HEK293T (cell line): ENCODE data around the gene IGSF21.

Experiments
- ARNT ChIP-seq: fragments of 450-650 bp; IDR thresholded peaks from 2 replicates; pipeline ENCODE4 v1.6.1; 2017; ENCODE audit warnings: mild to moderate bottlenecking
- BHLHE40 ChIP-seq: fragments of 450-650 bp; IDR thresholded peaks from 2 replicates; pipeline ENCODE4 v1.6.1; 2016; ENCODE audit warnings: mild to moderate bottlenecking, moderate library complexity, borderline replicate concordance
- CTBP1 ChIP-seq: fragments of 450-650 bp; IDR thresholded peaks from 2 replicates; pipeline ENCODE4 v1.6.1; 2016; ENCODE audit warnings: borderline replicate concordance
- FOXA1 ChIP-seq: fragments of 450-650 bp; IDR thresholded peaks from 2 replicates; pipeline ENCODE4 v1.6.1; 2016; ENCODE audit warnings: mild to moderate bottlenecking
- HDGF ChIP-seq: fragments of 450-650 bp; IDR thresholded peaks from 2 replicates; pipeline ENCODE4 v1.6.1; 2017; ENCODE audit warnings: antibody characterized with exemption, borderline replicate concordance
- L3MBTL2 ChIP-seq: fragments of 450-650 bp; conservative IDR thresholded peaks from 2 replicates; pipeline ENCODE4 v1.6.1; 2016; ENCODE audit warnings: mild to moderate bottlenecking
- SP1 ChIP-seq: fragments of 450-650 bp; IDR thresholded peaks from 2 replicates; pipeline ENCODE4 v1.6.1; 2017
- SUZ12 ChIP-seq: fragments of 450-650 bp; IDR thresholded peaks from 2 replicates; pipeline ENCODE4 v1.6.1; 2016; ENCODE audit warnings: mild to moderate bottlenecking
- TARDBP ChIP-seq: fragments of 450-650 bp; IDR thresholded peaks from 2 replicates; pipeline ENCODE4 v1.6.1; 2016
- ZNF384 ChIP-seq: fragments of 450-650 bp; IDR thresholded peaks from 2 replicates; pipeline ENCODE4 v1.6.1; 2016

DNA sequence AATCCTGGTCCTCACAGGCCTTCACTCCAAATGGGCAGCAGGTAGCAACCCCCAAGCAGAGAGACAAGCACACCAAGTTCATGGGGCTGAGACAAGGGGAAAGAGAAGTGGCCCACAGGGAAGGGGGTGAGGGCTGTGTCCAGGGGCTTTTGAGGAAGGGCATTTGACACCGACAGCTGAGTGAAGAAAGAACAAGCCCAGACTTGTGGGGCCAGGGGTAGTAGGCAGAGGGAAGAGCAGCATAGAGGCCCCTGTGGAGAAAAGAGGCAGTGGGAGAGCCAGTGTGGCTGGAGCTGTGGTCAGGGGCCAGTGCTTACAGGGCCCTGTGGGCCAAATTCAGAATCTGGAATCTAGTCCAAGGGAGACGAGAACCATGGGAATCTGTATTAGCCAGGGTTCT is 85.4 kb downstream of the IGSF21 start:
- TF ChIP-seq FOXA1 (no peak), BHLHE40 (no peak), SUZ12 (no peak), SP1 (no peak), TARDBP (no peak), L3MBTL2 (no peak), CTBP1 (no peak), ZNF384 (no peak), HDGF (no peak), ARNT (no peak)
